Measurements from ENCODE around the gene IL25. TPM values are rescaled to one million over a fixed set of nuclear protein-coding genes. Genes with fewer than 3 reads are reported as not detected.

Gene IL25
- total and polyA plus RNA-seq, 2 of the 8 experiments (the other 6 are each of a cell fraction or from before 2014, with no cell fraction given): not detected

GRCh38 chr14:23326491-23327332 lies 45.9 kb upstream of the IL25 start:
- no peak overlapping the region for H3K4me3 ChIP-seq (ENCODE audit: extremely low read depth in 1 of 4, insufficient read depth in 2 of 4, low read depth in 3 of 4, low read length in 4 of 4)
- no peak overlapping the region for H4K91ac ChIP-seq (replicated peaks; ENCODE audit: insufficient read length, low read length)
- H3K27me3 ChIP-seq (replicated peaks in 1 of 4; ENCODE audit: control insufficient read depth in 3 of 4, extremely low read depth in 1 of 4, insufficient read depth in 3 of 4, low read length in 3 of 4): no peaks in the 10 kb centered on the region
- H3K4me2 ChIP-seq (ENCODE audit: insufficient read depth in 1 of 2, low read depth in 2 of 2, low read length in 2 of 2): no peak overlapping the region
- H2BK5ac ChIP-seq (ENCODE audit: low read depth, low read length): no peak overlapping the region
- 84% methylated on average over 13 of the region's 13 CpGs; no CpG with 5 or more reads in 1 of the 2 experiments for WGBS, 2 experiments (ENCODE audit: extremely low coverage in 1 of 2, insufficient coverage in 1 of 2, insufficient read length in 1 of 2, insufficient replicate concordance in 2 of 2, low coverage in 1 of 2, low lambda C conversion rate in 2 of 2, missing lambda C conversion rate in 1 of 2)
- CTCF ChIA-PET (ENCODE audit: partially characterized antibody): interaction anchor here (0.7 to 4.9 kb wide), 32 partner anchors 10 to 233 kb away, joined by 3 to 78 read pairs (median 4); partner anchors contain the start of genes BCL2L2, CMTM5, EFS and SLC22A17
- FAIRE-seq: no peak
- POLR2A ChIA-PET (ENCODE audit: partially characterized antibody): interaction anchor here (0.7 to 4.0 kb wide), 23 partner anchors 8 to 397 kb away, joined by 3 to 21 read pairs (median 4); partner anchors contain the start of genes BCL2L2, CMTM5, PPP1R3E and PRMT5
- no peak overlapping the region for H3K56ac ChIP-seq (replicated peaks; ENCODE audit: insufficient read length, low read depth, low read length)
- H2BK120ac ChIP-seq (replicated peaks; ENCODE audit: low read depth, low read length): no peak overlapping the region
- no peak overlapping the region for H2BK20ac ChIP-seq (ENCODE audit: low read length)
- H3K79me1 ChIP-seq (ENCODE audit: low read depth, low read length): peaks cover 10% of the 10 kb centered on the region; the same call in 1 of the 2 replicates
- peaks cover 11 to 17% of the 10 kb centered on the region in 2 experiments for H3K79me2 ChIP-seq (ENCODE audit: control insufficient read depth in 1 of 2, insufficient read depth in 2 of 2, low read length in 2 of 2)
- H2AK5ac ChIP-seq (ENCODE audit: low read depth, low read length): no peak overlapping the region
- no peak overlapping the region for H2BK12ac ChIP-seq (ENCODE audit: low read depth, low read length)
- H4K8ac ChIP-seq (ENCODE audit: extremely low read depth, insufficient read depth, low read length): no peak overlapping the region
- no peak overlapping the region for H4K5ac ChIP-seq (ENCODE audit: insufficient read length, low read depth, low read length)
- no peak overlapping the region for H3K9ac ChIP-seq (replicated peaks in 1 of 4; ENCODE audit: extremely low read depth in 1 of 4, low read depth in 3 of 4, low read length in 3 of 4)
- H2BK15ac ChIP-seq (ENCODE audit: low read length): no peak overlapping the region
- no peak overlapping the region for H3K23ac ChIP-seq (ENCODE audit: insufficient read length)
- DNase-seq (ENCODE audit: low read depth in 1 of 2, low spot score in 2 of 2): peak in 1 of 2 experiments; percentile 41
- no peaks in the 10 kb centered on the region for H4K20me1 ChIP-seq (replicated peaks in 1 of 2; ENCODE audit: control insufficient read depth in 1 of 2, insufficient read depth in 2 of 2, low read length in 2 of 2)
- peak; percentile 86 for TF ChIP-seq POLR2AphosphoS5 (IDR thresholded peaks at IDR 0.05; ENCODE audit: low read depth, low read length)
- no peak for TF ChIP-seq ATF2 (IDR thresholded peaks at IDR 0.05; ENCODE audit: low read length)
- TF ChIP-seq POLR2A (IDR thresholded peaks at IDR 0.05; ENCODE audit: control extremely low read depth in 1 of 2, low read depth in 2 of 2, low read length in 2 of 2): peak in 1 of 2 experiments; percentile 73; a peak in 2 of 3 replicates
- no peak for TF ChIP-seq POU5F1 (IDR thresholded peaks at IDR 0.05; ENCODE audit: low read depth, low read length)
- H2AFZ ChIP-seq (ENCODE audit: low read length): no peak overlapping the region
- no peak overlapping the region for H3K27ac ChIP-seq (ENCODE audit: low read depth, low read length)
- H3K14ac ChIP-seq (ENCODE audit: insufficient read length): no peak overlapping the region
- peaks cover 9 to 35% (median 24%) of the 10 kb centered on the region in 4 experiments; a peak in 7 of 8 replicates for H3K36me3 ChIP-seq (ENCODE audit: control insufficient read depth in 2 of 4, insufficient read depth in 4 of 4, low read length in 3 of 4)
- peaks cover 0 to 2% (median 0%) of the 10 kb centered on the region in 4 experiments; a peak in 2 of 7 replicates for H3K4me1 ChIP-seq (replicated peaks in 1 of 4; ENCODE audit: control insufficient read depth in 3 of 4, insufficient read depth in 4 of 4, low read length in 3 of 4)
- H3K9me3 ChIP-seq (ENCODE audit: insufficient read depth in 2 of 2, low read depth in 1 of 2, low read length in 1 of 2): no peaks in the 10 kb centered on the region
- peaks cover 4% of the 10 kb centered on the region for H3K23me2 ChIP-seq (ENCODE audit: low read depth, low read length)
- H3K4ac ChIP-seq (replicated peaks; ENCODE audit: insufficient read length, low read depth, low read length): no peak overlapping the region
- no peak overlapping the region for H3K18ac ChIP-seq (ENCODE audit: extremely low read depth, low read length)

Measured in H1 (cell line).